Transverse colon (tissue), 4 donors: Measurements from ENCODE around the gene C11orf21.

ENCODE experiments used
- CTCF ChIP-seq, 5 experiments: fragments of 200-600 bp in 3 of 5; fragments of 450-650 bp in 2 of 5; sonication (generic) in 3 of 5; IDR thresholded peaks; 1 replicate in 2 of 5; 2 replicates in 3 of 5; pipeline ENCODE4 v1.5.1; 2016 to 2017; ENCODE audit warnings: antibody characterized with exemption in 5 of 5, inconsistent platforms in 3 of 5, mild to moderate bottlenecking in 2 of 5, moderate library complexity in 1 of 5
- EP300 ChIP-seq: sonication (generic); formaldehyde crosslinking; IDR thresholded peaks from one replicate; pipeline ENCODE4 v1.6.1; 2017; ENCODE audit warnings: antibody characterized with exemption, low read depth
- POLR2A ChIP-seq: fragments of 450-650 bp; IDR thresholded peaks from one replicate; pipeline ENCODE4 v1.6.1; 2016; ENCODE audit warnings: antibody characterized with exemption, mild to moderate bottlenecking, moderate library complexity
- POLR2AphosphoS5 ChIP-seq, 3 donors: sonication (generic); formaldehyde crosslinking; IDR thresholded peaks; one replicate each; pipeline ENCODE4 v1.6.1; 2016; ENCODE audit warnings: antibody characterized with exemption in 3 of 3

- TF ChIP-seq CTCF (IDR thresholded peaks at IDR 0.05) (no peak), POLR2A (no peak), POLR2AphosphoS5 (IDR thresholded peaks at IDR 0.05) (no peak), EP300 (no peak)
These were observed 40.8 kb upstream of the C11orf21 start for GRCh38 chr11:2342557-2342956.
